HG02973 (cell line): ENCODE data around the gene ABT1.
"Not testable (repeated sequence)": the region's sequence is repeated elsewhere in the genome, so short reads cannot be mapped to it uniquely, and the experiment has no call there.

ENCODE experiments used
- ATAC-seq: cut with Tn5 transposase; IDR thresholded peaks from one replicate; pipeline ENCODE4 v1.9.1; 2021; ENCODE audit warnings: moderate library complexity; ENCODE audit not compliant: unreplicated experiment

Gene ABT1

DNA sequence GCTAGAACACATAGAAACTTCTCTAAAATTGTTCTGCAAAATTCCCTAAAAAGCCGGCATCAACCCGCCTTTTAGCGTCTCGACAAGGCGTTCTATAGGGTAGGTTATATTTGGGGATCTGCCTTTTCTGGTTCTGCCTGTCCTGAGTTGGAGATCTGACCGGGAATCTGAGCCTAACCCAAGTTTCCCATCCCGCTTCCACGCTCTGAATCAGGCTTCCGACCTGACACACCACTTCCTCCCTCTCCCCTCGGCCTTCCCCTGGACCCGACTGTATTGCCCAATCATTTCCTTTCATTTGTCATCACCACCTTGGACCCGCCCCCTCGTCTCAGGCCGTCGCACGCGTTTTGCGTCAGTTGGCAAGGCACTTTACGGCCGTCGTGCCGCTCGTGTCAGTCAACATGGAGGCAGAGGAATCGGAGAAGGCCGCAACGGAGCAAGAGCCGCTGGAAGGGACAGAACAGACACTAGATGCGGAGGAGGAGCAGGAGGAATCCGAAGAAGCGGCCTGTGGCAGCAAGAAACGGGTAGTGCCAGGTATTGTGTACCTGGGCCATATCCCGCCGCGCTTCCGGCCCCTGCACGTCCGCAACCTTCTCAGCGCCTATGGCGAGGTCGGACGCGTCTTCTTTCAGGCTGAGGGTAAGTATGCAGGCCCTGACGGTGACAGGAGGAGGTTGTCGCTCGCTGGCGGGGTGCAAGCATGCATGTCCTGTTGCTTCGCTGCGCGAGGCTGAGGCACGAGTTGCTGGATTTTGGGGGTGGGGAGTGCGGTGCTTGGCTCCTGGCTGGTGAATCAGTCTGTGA is at the start of gene ABT1:
TSS of gene ABT1 (plus strand) at position 375 of the 810 bp plus-strand sequence. CDS start at position 405, 30 bp downstream.
- ATAC-seq, result peak; percentile 76

DNA sequence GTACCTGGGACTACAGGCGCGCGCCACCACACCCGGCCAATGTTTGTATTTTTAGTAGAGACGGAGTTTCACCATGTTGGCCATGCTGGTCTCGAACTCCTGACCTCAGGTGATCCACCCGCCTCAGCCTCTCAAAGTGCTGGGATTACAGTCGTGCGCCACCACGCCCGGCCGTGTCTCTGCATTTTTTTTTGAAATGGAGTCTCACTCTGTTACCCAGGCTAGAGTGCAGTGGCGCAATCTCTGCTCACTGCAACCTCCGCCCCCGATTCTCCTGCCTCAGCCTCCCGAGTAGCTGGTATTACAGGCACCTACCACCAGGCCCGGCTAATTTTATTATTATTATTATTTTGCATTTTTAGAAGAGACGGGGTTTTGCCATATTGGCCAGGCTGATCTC is 49.4 kb upstream of the ABT1 start:
- not testable (repeated sequence) for ATAC-seq

DNA sequence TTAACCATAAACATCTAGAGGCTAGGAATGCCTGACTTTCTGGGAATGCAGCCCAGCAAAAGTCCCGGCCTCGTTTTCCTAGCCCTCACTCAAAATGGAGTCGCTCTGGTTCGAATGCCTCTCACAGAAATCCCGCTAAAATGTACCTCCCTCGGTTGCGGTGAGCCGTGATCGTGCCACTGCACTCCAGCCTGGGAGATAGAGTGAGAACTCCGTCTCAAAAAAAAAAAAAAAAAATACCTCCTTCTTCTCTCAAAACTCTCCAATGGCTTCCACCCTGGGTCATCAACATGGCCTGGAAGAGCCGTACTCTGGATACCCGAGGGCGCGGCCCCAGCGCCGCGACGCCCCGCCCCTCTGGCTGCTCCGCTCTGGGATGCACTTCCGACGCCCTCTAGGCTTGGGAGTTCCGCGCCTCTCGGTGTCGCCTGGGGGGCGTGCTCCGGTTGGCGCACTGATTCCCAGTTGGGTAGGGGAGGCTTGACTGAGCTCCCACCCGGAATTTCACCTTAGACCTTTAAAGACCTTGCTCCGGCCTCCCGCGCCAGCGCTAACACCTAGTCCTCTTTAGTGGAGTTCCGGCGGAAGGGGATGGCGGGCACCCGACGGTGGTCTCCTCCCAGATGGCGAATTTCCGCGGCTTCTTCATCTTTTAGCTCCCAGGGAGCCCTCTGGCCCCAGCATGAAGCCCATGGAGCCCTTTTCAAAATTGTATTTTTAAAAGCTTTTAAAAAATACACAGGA is 46.3 kb upstream of the ABT1 start:
- ATAC-seq, result no peak

DNA sequence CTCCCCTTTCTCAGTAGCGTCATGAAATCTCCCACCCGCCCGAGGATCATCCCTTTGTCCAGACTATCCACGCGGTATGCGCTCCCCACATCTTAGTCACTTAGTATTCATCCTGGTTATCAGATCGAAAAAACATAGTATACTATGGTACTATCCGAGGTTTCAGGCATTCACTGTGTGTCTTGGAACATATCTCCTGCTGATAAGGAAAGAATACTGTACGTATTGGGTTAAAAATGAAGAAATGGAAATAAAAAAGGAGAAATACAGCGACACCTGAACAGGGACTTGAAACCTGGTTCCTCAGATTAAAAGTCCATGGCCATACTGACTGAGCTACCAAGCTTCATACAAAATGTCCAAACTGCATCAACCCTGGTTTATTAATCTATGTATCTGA is 44.5 kb upstream of the ABT1 start:
- no peak for ATAC-seq

DNA sequence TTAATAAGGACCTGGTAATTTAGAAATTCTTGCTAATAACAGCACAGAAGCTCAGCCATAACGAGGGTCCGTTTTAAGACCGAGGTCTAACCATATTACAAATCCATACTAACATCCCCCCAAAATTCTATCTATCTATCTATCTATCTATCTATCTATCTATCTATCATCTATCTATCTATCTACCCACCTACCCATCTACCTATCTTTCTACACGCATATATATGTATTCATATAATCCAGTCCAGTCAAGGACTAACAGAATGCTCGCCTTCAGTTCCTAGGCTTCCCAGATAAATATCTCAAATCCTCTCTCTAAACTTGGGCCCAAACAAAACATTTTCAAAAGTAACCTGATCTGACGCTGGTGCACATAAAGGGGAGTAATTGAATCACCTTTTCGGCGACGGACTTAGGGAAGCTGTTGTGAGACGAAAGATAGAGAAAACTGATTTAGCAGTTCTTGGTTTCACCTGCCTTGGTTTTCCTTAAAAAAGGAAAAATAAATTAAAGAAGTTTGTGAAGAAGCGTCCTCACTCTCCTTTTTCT is 44.0 kb upstream of the ABT1 start:
- ATAC-seq, result no peak

DNA sequence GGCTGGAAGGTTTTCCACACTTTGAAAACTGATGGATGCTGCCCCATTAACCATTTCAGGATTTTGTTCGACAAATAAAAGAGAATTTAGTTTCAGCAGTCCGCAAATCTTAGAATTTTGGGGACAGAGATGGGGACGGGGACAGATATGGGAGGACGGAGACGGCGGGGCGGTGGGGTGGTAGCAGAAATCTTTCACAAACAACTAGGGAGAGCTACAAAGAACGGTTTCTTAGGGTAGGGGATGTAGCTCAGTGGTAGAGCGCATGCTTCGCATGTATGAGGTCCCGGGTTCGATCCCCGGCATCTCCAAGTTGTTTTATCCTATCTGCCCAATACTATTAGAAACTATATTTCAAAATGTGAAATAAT is 43.5 kb upstream of the ABT1 start:
- ATAC-seq, result peak; percentile 41

DNA sequence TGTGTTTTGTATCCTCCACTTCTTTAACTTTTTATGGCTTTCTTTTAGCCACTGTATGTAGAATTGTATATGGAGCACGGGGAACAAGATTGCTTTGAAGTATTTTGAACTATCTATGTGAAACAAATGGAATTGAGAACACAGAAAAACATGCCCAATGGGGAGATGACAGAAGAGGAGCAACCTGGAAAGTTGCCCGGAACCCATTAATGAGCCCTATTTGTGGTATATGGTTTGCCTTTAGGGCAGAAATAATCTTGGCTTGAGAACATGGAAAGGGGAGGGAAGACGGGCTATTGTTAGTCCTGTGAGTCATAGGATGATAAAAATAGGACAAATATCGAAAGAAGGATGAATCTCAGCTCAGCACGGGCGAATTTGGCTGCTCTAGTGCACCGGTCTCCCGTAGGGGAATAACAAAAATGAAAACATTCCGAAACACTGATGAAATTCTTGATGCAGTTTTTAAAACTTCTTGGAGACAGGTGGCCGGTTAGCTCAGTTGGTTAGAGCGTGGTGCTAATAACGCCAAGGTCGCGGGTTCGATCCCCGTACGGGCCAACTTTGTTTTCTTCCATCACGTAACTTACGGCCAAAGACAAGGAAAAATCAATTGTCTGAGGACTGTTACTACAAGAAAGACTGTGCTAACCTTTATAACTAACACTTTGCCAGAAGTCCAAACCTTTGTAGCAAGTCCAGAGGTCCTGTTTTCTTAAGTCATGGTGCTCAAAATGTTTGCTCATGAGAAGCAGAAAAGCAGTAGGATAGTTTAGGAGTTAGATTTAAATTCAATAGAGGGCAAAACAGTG is 42.9 kb upstream of the ABT1 start:
- peak; percentile 30 for ATAC-seq

DNA sequence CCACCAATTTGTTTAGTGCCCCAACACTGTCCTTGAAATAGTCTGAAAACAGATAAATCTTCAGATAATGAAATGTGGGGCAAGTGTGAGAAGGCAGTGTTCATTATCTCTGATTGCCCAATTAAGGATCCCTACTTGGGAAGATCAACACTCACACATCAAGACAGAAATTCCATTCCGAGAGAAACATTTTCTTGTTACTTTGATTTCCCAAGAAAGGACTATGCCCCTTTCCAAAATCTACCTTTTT is 42.4 kb upstream of the ABT1 start:
- ATAC-seq, result peak; percentile 8

DNA sequence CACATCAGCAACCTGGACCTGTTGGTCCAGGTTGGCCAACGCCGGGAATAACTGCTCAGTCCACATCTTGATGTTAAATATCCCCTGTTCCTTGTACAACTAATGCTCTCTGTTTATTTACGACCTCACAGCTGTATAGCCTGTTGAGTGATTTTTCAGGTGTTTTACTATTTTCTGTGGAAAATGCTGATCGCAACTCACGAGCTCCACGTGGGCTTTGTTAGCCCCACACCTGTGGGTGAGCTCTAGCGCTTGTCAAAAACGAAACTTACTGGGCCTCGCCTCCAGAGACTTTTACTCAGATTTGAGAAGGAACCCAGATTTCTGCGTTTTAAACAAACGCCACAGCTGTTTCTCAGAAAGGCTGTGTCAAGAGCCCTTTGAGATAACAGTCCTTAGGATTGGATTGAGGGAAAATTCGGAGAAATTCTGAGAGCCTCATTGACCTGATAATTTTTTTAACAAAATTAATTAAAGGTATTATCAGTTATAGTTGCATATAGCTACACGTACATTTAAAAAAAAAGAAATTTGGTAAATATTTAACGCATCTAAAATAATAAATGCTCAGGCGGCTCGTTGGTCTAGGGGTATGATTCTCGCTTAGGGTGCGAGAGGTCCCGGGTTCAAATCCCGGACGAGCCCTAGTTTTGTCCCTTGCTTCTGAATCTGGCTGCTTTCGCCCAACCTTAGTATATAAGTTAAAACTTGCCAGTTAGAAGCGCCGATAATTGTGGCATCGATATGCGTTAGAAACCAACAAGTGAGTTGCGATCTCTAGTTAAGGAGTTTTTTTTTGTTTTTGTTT is 41.9 kb upstream of the ABT1 start:
- no peak for ATAC-seq

DNA sequence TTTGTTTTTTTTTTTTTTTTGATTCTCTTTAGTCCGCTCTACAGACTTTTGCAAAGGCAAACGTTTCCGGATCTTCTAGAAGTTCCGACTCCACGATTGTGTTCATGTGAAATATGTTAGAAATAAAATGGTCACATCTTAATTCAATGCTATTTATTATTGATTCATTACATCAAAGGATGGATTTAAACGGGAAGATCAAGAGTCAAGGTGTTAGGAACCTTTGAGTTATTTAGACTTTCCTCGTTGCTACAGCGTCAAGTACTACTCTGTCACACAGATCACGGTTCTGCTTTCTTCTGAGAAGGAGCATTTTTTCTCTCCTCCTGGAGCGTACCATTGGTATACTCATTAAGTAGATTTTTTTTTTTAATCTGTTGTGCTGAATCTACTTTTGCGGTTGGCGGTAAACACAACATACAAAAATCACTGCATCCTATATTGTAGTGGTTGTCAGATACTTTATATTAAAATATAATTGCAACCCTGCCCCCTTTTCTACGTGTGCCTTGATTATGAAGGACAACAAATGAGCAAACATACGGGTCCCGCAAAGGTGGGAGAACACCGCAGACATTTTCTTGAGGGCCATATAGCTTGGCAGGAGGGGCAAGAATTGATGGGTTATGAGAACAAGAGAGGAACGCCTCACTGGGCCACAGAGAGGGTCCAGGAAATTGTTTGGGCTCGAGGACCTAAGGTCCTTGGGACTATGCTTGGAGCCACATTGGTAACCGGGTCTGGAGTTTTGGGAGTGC is 41.1 kb upstream of the ABT1 start:
- ATAC-seq, result no peak

DNA sequence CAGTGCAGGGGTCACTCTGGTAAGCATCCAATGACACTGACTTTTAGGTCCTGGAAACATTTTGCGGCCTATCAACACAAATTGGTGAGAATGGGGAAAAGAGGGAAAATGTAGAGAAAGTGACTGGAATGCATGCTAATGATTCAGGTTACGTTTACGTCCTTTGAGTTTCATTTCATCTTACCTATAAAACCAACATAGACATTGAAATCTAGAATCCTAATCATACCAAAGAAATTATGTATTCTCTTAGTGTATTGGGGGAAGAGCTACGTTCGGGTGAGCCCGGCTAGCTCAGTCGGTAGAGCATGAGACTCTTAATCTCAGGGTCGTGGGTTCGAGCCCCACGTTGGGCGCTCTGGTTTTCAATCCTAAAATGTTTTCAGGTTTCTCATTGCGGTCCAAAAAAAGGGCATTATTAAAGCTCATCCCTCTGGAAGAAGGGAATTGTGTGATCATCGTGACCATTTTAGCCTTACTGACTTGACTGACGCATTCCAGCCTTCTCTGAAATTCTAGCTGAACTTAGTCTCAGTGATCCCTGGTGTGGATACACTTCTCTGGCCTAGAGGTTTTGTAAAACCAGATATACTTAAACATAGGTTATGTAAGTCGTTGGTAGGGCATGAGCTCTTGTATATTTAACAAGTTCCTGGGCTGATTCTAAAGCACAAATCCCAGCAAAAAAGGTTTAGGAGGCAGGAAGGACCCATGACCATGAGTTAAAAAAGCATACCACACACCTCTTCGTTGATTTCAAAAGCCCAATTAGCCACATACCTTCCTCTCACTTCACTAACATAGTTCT is 40.3 kb upstream of the ABT1 start:
- ATAC-seq, result no peak

DNA sequence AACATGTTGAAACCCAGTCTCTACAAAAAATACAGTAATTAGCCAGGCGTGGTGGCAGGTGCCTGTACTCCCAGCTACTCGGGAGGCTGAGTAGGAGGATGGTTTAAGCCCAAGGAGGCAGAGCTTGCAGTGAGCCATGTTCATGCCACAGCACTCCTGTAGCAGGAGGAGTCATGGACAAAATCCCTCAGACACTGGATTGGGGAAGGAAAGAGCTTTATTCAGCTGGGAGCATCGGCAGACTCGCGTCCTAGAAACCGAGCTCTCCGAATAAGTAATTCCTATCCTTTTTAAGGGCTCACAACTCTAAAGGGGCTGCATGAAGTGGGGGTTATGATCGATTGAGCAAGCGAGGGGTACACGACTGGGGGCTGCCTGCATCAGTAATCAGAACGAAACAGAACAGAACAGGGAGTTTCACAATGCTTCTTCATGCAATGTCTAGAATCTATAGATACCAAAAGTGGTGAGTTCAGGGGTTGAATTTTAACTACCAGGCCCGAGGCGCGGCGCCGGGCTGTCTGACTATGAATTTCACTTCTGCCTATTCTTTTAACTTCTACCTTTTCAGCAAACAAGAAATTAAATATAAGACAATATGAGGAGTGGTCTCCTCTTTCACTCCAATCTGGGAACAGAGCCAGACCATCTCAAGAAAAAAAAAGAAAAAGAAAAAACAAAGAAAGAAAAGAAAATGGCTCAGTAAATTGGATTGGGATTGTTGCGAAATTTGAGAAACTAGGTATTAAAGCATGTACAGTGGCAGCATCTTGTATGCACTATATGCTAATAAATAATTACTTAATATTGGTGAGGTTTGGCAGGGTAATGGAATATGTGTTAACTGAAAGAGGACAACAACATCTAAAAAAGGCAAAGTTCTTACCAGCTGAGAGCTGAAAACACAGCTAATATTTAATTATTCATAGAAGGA is 35.0 kb upstream of the ABT1 start:
- no peak for ATAC-seq

DNA sequence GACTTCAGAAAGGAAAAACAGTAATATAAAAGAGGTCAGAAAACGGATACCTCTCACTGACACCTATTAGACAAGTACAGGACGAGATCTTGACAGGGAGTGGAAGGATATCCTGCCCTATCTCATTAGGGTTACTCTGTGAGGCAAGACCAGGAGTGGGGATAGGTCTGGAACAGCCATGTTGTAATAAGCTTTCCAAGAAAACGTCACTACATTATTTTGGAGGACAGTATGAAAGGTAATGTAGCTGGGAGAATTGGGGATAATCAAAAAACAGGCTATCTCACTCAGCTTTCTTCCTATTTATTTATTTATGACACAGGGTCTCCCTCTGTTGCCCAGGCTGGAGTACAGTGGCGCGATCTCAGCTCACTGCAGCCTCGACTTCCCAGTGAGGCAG is 33.3 kb upstream of the ABT1 start:
- no peak for ATAC-seq

DNA sequence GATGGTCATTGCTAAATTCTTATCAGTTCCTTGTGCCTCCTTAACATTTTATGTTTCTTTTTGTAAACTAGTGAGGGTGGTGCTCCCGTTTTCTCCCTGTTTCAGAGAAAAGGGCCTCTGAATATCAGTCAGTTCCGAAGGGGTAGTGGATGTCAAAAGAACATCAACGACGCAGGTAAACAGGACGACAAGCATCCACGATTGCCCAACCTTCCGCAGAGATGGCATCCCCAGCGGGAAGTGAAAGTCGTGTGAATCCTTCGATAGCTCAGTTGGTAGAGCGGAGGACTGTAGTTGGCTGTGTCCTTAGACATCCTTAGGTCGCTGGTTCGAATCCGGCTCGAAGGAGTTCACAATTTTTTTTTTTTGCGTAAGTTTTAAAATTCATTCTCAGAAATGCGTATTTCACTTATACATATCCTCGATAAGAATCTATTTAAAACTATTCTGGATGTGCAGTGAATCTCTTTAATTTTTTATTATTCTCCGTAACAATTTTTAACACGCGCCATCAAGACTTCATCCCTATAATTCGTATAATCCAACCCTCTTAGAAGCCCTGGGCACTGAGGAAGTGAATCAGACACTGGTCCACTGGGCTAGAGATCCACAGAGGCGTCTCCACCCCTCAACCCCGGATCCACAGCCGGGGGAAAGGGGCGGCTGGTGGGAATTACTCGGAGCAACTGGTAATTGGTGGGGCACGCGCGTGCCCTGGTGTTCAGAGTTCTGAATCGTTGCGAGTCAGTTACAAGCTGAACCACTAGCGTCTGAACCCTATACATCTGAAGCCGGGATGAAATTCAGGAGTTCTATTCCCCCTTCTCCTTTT is 27.9 kb upstream of the ABT1 start:
- ATAC-seq, result peak; percentile 52

DNA sequence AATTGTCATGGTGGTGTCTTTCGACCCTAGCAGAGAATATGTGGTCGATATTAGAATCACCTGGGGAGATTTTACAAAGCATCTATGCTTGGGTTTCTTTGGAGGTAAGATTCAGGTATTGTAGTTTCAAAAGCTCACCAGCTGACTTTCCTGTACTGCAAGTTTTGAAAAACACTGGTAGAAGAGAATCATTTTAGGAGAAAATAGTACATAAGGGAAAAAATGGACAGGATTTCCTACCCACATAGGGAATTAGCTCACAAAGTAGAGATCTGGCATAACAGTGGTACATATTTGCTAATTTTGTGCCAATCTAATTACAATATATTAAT is 27.4 kb upstream of the ABT1 start:
- no peak for ATAC-seq

DNA sequence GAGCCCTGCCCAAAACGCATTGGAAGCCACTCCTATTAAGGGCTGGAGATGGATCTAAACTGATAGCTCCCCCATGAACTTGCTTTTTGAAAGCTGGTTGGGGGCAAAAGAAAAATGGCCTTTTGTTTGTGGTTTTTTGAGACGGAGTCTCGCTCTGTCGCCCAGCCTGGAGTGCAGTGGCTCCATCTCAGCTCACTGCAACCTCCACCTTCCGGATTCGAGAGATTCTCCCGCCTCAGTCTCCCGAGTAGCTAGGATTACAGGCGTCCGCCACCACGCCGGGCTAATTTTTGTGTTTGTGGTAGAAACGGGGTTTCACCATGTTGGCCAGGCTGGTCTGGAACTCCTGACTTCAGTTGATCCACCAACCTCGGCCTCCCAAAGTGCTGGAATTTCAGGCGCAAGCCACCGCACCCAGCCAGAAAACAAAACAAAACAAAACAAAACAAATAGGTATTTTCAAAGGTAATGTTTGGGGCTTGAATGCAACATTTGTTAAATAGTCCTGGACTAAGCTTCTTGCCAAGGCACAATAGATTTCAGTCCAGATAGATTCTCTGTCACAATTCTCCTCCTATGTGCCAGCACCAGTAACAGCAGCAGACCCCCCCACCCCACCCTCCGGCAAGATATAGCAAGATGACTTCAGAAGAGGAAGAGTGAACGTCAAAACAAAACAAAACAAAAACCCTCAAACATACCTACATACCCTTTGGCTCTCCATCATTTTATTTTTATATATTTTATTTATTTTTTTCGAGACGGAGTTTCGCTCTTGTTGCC is 26.5 kb upstream of the ABT1 start:
- no peak for ATAC-seq
